Activated CD4-positive, alpha-beta T cell treated with anti-CD3 and anti-CD28 coated beads, Interleukin-2, Interleukin-6, amounts not matched to agents 100 ng/mL and 50 ng/mL, durations not matched to agents 16 hours and 8 hours (primary cell): ENCODE results near the gene OR51A7.

Experiments
- DNase-seq: peaks from one replicate; pipeline ENCODE4 v3.0.0-alpha.2; 2020

Gene OR51A7

GRCh38 chr11:4957396-4957795, 53.8 kb downstream of the OR51A7 start:
- no peak for DNase-seq
